Stomach (tissue), 9 donors: ENCODE measurements around the gene MYOT. TPM values are rescaled to one million over a fixed set of nuclear protein-coding genes. Genes with fewer than 3 reads are reported as not detected.

Experiments used
- DNase-seq, 2 donors: peaks; one replicate each; pipeline versions ENCODE4 v3.0.0 to v3.0.0-alpha.2; 2013 to 2019
- H3K27ac ChIP-seq, 5 donors: fragments of 200-600 bp in 4 of 5; sonication (generic) in 4 of 5; one replicate each; pipeline ENCODE4 v1.5.1; 2013 to 2019; ENCODE audit warnings: mild to moderate bottlenecking in 1 of 5, moderate library complexity in 1 of 5
- H3K27me3 ChIP-seq, 3 donors: fragments of 200-600 bp; sonication (generic); one replicate each; pipeline ENCODE4 v1.5.1; 2017 to 2019; ENCODE audit warnings: mixed run types in 1 of 3
- H3K36me3 ChIP-seq, 4 donors: fragments of 200-600 bp; sonication (generic); 1 replicate in 3 of 4; 2 replicates in 1 of 4; pipeline ENCODE4 v1.5.1; 2016 to 2019
- H3K4me1 ChIP-seq, 4 donors: fragments of 200-600 bp; sonication (generic); one replicate each; pipeline ENCODE4 v1.5.1; 2016 to 2019
- H3K4me3 ChIP-seq, 4 donors: fragments of 200-600 bp; sonication (generic) in 3 of 4; one replicate each; pipeline ENCODE4 v1.5.1; 2016 to 2019; ENCODE audit warnings: mild to moderate bottlenecking in 1 of 4
- H3K9me3 ChIP-seq, 4 donors: fragments of 200-600 bp; sonication (generic); one replicate each; pipeline ENCODE4 v1.5.1; 2016 to 2019
- CTCF ChIP-seq, 7 experiments: fragments of 450-650 bp in 4 of 7; fragments of 200-600 bp in 3 of 7; sonication (generic) in 3 of 7; IDR thresholded peaks; one replicate each; pipeline ENCODE4 v1.5.1; 2016 to 2019; ENCODE audit warnings: antibody characterized with exemption in 7 of 7, control low read depth in 2 of 7, mild to moderate bottlenecking in 1 of 7
- EP300 ChIP-seq: sonication (generic); formaldehyde crosslinking; IDR thresholded peaks from one replicate; pipeline ENCODE4 v1.6.1; 2017; ENCODE audit warnings: antibody characterized with exemption
- POLR2A ChIP-seq, 4 donors: fragments of 450-650 bp; IDR thresholded peaks; one replicate each; pipeline ENCODE4 v1.6.1; 2016; ENCODE audit warnings: antibody characterized with exemption in 4 of 4, control low read depth in 2 of 4, mild to moderate bottlenecking in 1 of 4, moderate library complexity in 1 of 4
- POLR2AphosphoS5 ChIP-seq, 3 donors: sonication (generic); formaldehyde crosslinking; IDR thresholded peaks; one replicate each; pipeline ENCODE4 v1.6.1; 2016; ENCODE audit warnings: antibody characterized with exemption in 3 of 3
- WGBS, 5 donors: extraction: QIAGEN DNeasy Blood & Tissue Kit in 3 of 5; methylation state at CpG; one replicate each; pipeline versions ENCODE4 v1.1.5 to v1.1.7; 2013 to 2018; 5-methylcytosine and 5-hydroxymethylcytosine counted together
- intact Hi-C: fragments of 100-400 bp; cut with DNase I; formaldehyde crosslinking; loops from one replicate; pipeline ENCODE4 v1.15.1; 2023; ENCODE audit warnings: low total_unique reads
- polyA plus RNA-seq, 3 donors: library from polyadenylated mRNA; stranded (reverse); fragments of 200-250 nt; gene quantifications; one replicate each; pipeline ENCODE4 v1.2.3, GENCODE V29; 2013
- total RNA-seq, 5 donors: library from RNA; depleted of rRNA; stranded (reverse); fragments of >200 nt; gene quantifications; one replicate each; pipeline versions ENCODE4 v1.1.0 to v1.2.3, GENCODE V29; 2014 to 2016
- donor health status: healthy with polysubstance abuse.
- donor health status: Bipolar disorder and iron deficiency.
- donor health status: healthy.

Gene MYOT
- total and polyA plus RNA-seq, 8 donors, result 2.1 to 14.8 (median 5.6) TPM; not detected in 2

DNA sequence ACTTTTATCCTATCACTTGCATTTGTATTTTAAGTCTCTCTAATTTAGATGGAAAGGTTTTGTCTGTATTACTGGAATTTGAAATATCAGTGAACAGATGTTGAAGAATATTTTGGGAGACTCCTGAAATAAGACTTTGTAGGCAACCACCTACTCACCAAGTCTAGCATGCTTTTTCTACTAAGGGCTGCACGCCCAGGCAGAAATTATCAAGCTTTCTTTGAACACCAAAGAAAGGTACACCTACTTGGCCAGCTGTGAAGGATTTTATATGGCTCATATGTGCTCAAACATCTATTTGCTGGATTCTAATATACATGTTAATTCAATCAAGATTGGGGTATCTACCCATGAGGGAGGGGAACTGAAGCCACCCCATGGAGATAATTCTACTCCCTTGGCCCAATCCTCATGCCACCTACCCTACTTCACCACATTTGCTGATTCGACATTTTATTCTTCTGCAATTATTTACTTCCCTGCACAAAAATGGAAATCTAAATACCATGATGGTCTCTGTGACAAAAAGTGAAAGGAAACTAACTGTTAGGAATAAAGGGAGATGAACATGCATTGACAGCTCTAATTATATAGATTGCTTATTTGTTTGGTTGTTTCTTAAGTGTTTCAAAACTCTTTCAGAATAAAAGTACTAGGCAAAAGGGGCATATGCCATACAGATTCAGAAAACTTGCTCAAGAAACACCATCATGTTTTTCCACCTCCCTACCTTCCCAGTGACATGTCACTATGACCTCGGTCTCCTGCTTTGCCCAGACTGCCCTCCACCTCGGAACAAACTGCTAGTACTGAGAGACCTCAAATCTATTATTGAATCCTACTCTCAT lies 895 bp upstream of the MYOT start:
- TF ChIP-seq EP300, result no peak
- no peak for TF ChIP-seq POLR2AphosphoS5 (IDR thresholded peaks at IDR 0.05)

GRCh38 chr5:137870647-137871339 lies 3.1 kb downstream of the MYOT start:
- no peaks in the 10 kb centered on the region for H3K36me3 ChIP-seq
- DNase-seq, result no peak
- no peak overlapping the region for H3K27ac ChIP-seq
- no peaks in the 10 kb centered on the region for H3K27me3 ChIP-seq
- H3K4me1 ChIP-seq, result no peaks in the 10 kb centered on the region
- TF ChIP-seq POLR2A (IDR thresholded peaks at IDR 0.05), result no peak
- no peaks in the 10 kb centered on the region for H3K9me3 ChIP-seq
- H3K4me3 ChIP-seq, result no peak overlapping the region
- WGBS, 5 donors, result 90 to 97% (median 95%) methylated on average over 7 of the region's 7 CpGs
- intact Hi-C loops, result no loop called here

More for the DNA sequence above, 895 bp upstream of the MYOT start:
- DNase-seq, result no peak
- intact Hi-C loops, result no loop called here
- no peaks in the 10 kb centered on the region for H3K4me1 ChIP-seq
- H3K36me3 ChIP-seq, result no peaks in the 10 kb centered on the region
- H3K9me3 ChIP-seq, result no peaks in the 10 kb centered on the region
- no peak overlapping the region for H3K27ac ChIP-seq
- H3K4me3 ChIP-seq, result no peak overlapping the region
- WGBS, 5 donors, result 83 to 94% (median 90%) methylated on average over 4 of the region's 4 CpGs
- no peaks in the 10 kb centered on the region for H3K27me3 ChIP-seq

- Histone ChIP-seq H3K4me3 (no peak overlapping the region), H3K4me1 (no peaks in the 10 kb centered on the region), H3K27me3 (no peaks in the 10 kb centered on the region), H3K36me3 (no peaks in the 10 kb centered on the region), H3K9me3 (no peaks in the 10 kb centered on the region), H3K27ac (no peak overlapping the region)
- WGBS, 5 donors, result 82 to 86% (median 84%) methylated on average over 3 of the region's 3 CpGs
- DNase-seq, result no peak
- no peak for TF ChIP-seq POLR2A (IDR thresholded peaks at IDR 0.05)
- TF ChIP-seq POLR2AphosphoS5 (IDR thresholded peaks at IDR 0.05), result no peak
- TF ChIP-seq EP300, result no peak
- no peak for TF ChIP-seq CTCF (IDR thresholded peaks at IDR 0.05)
- intact Hi-C loops, result no loop called here
Measured at GRCh38 chr5:137871571-137871970, 3.9 kb downstream of the MYOT start.

GRCh38 chr5:137872466-137872865 lies 4.8 kb downstream of the MYOT start:
- Histone ChIP-seq H3K9me3 (no peaks in the 10 kb centered on the region), H3K36me3 (no peaks in the 10 kb centered on the region), H3K27ac (no peak overlapping the region), H3K4me3 (no peak overlapping the region), H3K4me1 (no peaks in the 10 kb centered on the region), H3K27me3 (no peaks in the 10 kb centered on the region)
- no peak for DNase-seq
- WGBS, 5 donors, result 78 to 86% (median 82%) methylated on average over 3 of the region's 3 CpGs
- no peak for TF ChIP-seq EP300
- intact Hi-C loops, result no loop called here

DNA sequence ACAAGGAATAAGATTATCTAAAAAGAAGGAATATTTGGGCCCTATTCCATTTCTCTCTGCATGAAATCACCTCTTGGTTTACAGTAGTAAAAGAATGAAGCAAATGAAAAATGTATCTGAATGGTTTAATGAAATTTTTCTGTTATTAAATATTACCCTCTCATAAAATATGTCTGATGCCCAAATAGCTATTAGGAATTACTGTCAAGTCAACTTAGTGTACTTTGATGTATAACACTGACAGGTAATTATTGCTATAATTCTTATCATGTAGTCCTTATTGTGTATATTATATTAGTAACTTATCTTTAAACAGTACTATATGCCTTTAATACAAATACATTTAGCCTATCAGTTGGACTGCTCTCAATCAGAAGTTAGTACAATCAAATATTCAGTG lies 8.4 kb downstream of the MYOT start:
- H3K36me3 ChIP-seq, result no peaks in the 10 kb centered on the region
- no peak for TF ChIP-seq POLR2AphosphoS5 (IDR thresholded peaks at IDR 0.05)
- no peak for TF ChIP-seq CTCF (IDR thresholded peaks at IDR 0.05)
- no peak for TF ChIP-seq EP300
- TF ChIP-seq POLR2A (IDR thresholded peaks at IDR 0.05), result no peak

GRCh38 chr5:137880313-137880712 lies 12.7 kb downstream of the MYOT start:
- Histone ChIP-seq H3K9me3 (no peaks in the 10 kb centered on the region), H3K4me3 (no peak overlapping the region), H3K36me3 (no peaks in the 10 kb centered on the region)

More for the DNA sequence above, 8.4 kb downstream of the MYOT start:
- intact Hi-C loops, result no loop called here
- Histone ChIP-seq H3K27me3 (no peaks in the 10 kb centered on the region), H3K9me3 (no peaks in the 10 kb centered on the region), H3K4me3 (no peak overlapping the region), H3K27ac (no peak overlapping the region), H3K4me1 (no peaks in the 10 kb centered on the region)
- no peak for DNase-seq

More at GRCh38 chr5:137880313-137880712, 12.7 kb downstream of the MYOT start:
- Histone ChIP-seq H3K4me1 (no peaks in the 10 kb centered on the region), H3K27me3 (no peaks in the 10 kb centered on the region), H3K27ac (no peak overlapping the region)
- intact Hi-C loops, result no loop called here
- TF ChIP-seq POLR2A (IDR thresholded peaks at IDR 0.05) (no peak), EP300 (no peak), POLR2AphosphoS5 (IDR thresholded peaks at IDR 0.05) (no peak), CTCF (IDR thresholded peaks at IDR 0.05) (no peak)
- DNase-seq, result peak in 1 of 2 donors; percentile 11
- 63 to 96% (median 71%) methylated on average over 1 of the region's 1 CpG for WGBS, 5 donors
